ENCODE measurements around the gene CGAS. TPM values are rescaled to one million over a fixed set of nuclear protein-coding genes. Genes with fewer than 3 reads are reported as not detected.

CGAS gene
- polyA plus RNA-seq, 1 experiment, result 2.1 TPM

DNA sequence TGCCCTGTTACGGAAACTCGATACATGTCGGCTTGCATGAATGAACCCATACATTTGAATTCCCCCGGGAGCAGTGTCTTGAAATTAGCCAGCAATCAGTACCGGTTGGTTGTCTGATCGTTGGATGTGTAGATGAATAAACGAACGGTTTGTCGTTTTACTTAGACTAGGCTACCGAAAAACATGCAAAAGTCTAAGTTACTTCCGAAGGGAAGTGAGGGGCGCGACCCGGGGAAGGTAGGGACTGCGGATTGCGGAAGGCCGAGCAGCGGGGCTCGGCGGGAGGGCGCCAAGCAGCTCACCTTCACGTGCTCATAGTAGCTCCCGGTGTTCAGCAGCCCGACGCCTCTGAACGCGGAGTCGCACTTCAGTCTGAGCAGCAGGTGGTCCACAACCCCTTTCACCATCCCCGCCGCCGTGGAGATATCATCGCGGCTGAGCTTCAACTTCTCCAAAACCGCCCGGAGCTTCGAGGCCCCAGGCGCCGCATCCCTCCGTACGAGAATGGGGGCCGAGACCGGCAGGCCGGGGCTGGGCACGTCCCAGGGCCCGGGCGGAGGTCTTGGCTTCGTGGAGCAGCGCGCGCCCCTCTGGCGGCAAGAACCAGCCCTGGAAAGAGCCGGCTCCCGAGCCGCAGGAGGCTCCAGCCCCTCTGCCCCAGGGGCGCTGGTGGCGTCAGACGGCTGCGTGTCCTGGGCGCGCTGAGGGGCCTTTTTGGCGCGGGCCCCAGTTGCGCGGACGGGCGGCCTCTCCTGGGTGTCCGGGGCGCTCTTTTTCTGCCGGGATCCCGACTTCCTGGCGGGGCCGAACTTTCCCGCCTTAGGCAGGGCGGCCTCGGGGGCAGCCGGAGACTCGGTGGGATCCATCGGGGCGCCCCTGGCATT lies 632 bp downstream of the CGAS start:
- Histone ChIP-seq H3K4me3 (ENCODE audit: low read depth, low read length) (peak overlapping the region; percentile 65), H3K27ac (ENCODE audit: low read depth, low read length) (peak overlapping the region; percentile 65), H3K27me3 (ENCODE audit: control insufficient read depth, insufficient read depth, low read length) (no peaks in the 10 kb centered on the region), H3K9me3 (ENCODE audit: control insufficient read depth, insufficient read depth, low read length) (no peaks in the 10 kb centered on the region; the same call in 1 of the 2 replicates)
- no peak for DNase-seq (ENCODE audit: low read depth, low spot score)
- ChIA-PET POLR2A (interaction anchor here (1.0 to 1.2 kb wide), 2 partner anchors 10 kb away, joined by 5 to 7 read pairs; partner anchors contain the start of gene MTO1), CTCF (no interaction called here)
- TF ChIP-seq, protein P1, sequence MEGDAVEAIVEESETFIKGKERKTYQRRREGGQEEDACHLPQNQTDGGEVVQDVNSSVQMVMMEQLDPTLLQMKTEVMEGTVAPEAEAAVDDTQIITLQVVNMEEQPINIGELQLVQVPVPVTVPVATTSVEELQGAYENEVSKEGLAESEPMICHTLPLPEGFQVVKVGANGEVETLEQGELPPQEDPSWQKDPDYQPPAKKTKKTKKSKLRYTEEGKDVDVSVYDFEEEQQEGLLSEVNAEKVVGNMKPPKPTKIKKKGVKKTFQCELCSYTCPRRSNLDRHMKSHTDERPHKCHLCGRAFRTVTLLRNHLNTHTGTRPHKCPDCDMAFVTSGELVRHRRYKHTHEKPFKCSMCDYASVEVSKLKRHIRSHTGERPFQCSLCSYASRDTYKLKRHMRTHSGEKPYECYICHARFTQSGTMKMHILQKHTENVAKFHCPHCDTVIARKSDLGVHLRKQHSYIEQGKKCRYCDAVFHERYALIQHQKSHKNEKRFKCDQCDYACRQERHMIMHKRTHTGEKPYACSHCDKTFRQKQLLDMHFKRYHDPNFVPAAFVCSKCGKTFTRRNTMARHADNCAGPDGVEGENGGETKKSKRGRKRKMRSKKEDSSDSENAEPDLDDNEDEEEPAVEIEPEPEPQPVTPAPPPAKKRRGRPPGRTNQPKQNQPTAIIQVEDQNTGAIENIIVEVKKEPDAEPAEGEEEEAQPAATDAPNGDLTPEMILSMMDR (IDR thresholded peaks at IDR 0.05; ENCODE audit: low read depth, low read length), result no peak

DNA sequence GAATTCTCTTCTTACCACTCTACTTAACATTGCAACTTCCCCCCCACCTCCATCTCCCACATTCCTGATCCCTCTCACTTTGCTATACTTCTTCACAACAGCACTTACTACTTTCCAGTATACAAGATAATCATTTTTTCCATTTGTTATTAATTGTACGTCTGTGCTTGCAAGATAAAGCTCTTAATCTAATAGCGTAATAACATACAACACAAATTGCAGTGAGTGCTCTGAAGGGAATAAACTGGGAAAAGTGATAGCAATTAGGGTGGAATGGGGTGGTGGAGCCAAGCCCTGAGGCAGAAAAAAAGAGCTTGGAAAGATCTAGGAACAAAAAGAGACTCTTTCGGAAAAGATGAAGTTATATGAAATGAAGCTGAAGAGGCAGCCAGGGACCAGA lies 8.5 kb downstream of the CGAS start:
- Histone ChIP-seq H3K4me3 (ENCODE audit: low read depth, low read length) (no peak overlapping the region), H3K27me3 (ENCODE audit: control insufficient read depth, insufficient read depth, low read length) (no peaks in the 10 kb centered on the region), H3K27ac (ENCODE audit: low read depth, low read length) (no peak overlapping the region), H3K9me3 (ENCODE audit: control insufficient read depth, insufficient read depth, low read length) (no peaks in the 10 kb centered on the region)
- POLR2A ChIA-PET, result no interaction called here
- CTCF ChIA-PET, result interaction anchor here (0.5 kb wide), 1 partner anchor 30 kb away, joined by 4 read pairs; no protein-coding TSS in a partner anchor
- TF ChIP-seq, protein P1 (IDR thresholded peaks at IDR 0.05; ENCODE audit: low read depth, low read length), result no peak
- no peak for DNase-seq (ENCODE audit: low read depth, low spot score)

DNA sequence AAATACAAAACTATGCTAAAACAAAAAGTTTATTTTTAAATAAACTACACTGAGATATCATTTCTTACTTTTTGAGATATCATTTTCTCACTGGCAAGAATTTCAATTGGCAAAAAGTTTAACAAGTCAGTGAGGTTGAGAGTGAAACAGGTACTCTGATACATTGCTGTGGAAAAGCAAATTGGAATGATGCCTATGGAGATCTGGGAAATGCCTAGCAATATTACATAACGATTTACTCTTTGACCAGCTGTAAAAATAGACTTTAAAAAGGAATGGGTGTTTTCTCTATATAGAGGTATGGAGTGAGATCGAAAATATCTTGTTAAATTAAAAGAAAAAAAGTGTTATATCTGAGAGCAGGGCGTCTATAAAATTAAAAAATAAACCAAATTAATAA lies 16.9 kb downstream of the CGAS start:
- H3K27ac ChIP-seq (ENCODE audit: low read depth, low read length), result no peak overlapping the region
- TF ChIP-seq, protein P1 (IDR thresholded peaks at IDR 0.05; ENCODE audit: low read depth, low read length), result no peak
- POLR2A ChIA-PET, result no interaction called here
- H3K4me3 ChIP-seq (ENCODE audit: low read depth, low read length), result no peak overlapping the region
- no peaks in the 10 kb centered on the region for H3K27me3 ChIP-seq (ENCODE audit: control insufficient read depth, insufficient read depth, low read length)
- no peak for DNase-seq (ENCODE audit: low read depth, low spot score)
- H3K9me3 ChIP-seq (ENCODE audit: control insufficient read depth, insufficient read depth, low read length), result no peaks in the 10 kb centered on the region
- CTCF ChIA-PET, result interaction anchor here (0.7 kb wide), 1 partner anchor 47 kb away, joined by 5 read pairs; no protein-coding TSS in a partner anchor

DNA sequence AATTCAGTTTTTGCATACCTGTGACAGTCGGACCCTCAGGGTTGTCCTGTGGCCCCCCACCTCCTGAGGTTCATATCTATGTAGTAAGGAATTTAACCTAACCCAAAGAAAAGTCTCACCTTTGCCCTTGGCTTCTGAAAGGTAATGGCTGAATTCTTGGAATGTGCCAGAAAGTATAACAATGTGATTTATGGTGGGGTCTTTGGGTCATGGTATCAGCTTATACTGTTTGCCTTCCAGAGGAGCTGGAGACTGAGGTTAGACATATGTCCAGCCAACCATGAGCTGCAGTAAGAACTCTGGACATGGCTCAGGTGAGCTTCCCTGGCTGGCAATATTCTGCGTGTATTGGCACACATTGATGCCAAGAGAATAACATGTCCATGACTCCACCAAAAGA lies 30.6 kb downstream of the CGAS start:
- TF ChIP-seq, protein P1 (IDR thresholded peaks at IDR 0.05; ENCODE audit: low read depth, low read length), result no peak
- Histone ChIP-seq H3K4me3 (ENCODE audit: low read depth, low read length) (no peak overlapping the region), H3K9me3 (ENCODE audit: control insufficient read depth, insufficient read depth, low read length) (no peaks in the 10 kb centered on the region), H3K27me3 (ENCODE audit: control insufficient read depth, insufficient read depth, low read length) (no peaks in the 10 kb centered on the region), H3K27ac (ENCODE audit: low read depth, low read length) (no peak overlapping the region)
- no peak for DNase-seq (ENCODE audit: low read depth, low spot score)
- ChIA-PET POLR2A (interaction anchor here (0.6 kb wide), 1 partner anchor 12 kb away, joined by 3 read pairs; no protein-coding TSS in a partner anchor), CTCF (no interaction called here)
